ENCODE data around the gene SBNO1.
A peak's percentile ranks its signal among the peaks of the same experiment; 100 is the strongest.
"Not testable (repeated sequence)": the region's sequence is repeated elsewhere in the genome, so short reads cannot be mapped to it uniquely, and the experiment has no call there.

SBNO1 gene

DNA sequence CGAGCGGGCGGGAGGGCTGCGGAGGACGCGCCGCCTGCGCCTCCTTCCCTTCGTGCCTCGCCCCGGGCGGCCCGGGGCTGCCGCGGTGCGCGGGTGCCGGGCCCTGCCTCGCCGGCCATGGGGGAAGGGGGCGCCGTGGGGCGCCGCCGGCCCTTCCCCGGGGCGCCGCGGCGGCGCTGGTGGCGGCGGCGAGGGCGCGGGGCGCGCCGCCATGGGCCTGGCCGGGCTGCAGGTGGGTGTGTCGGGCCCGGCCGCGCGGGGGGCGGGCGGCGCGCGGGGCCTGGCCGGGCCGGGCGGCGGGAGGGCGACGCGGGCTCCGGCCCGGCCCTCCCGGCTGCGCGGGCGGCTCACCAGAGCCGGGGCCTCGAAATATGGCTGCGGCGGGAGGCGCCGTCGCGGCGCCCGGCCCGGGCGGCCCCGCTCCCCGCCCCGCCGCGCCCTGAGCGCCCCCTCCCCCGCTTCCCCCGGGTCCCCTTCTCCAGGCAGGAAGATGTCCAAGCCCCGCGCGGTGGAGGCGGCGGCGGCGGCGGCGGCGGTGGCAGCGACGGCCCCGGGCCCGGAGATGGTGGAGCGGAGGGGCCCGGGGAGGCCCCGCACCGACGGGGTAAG is 24.4 kb upstream of the SBNO1 start:
- H3K36me3 ChIP-seq (ENCODE audit: control insufficient read depth, insufficient read depth, low read length) = peaks cover 21% of the 10 kb centered on the region
- H3K27ac ChIP-seq (ENCODE audit: insufficient read depth, low read depth, low read length, poor library complexity, severe bottlenecking) = no peak overlapping the region
- H3K27me3 ChIP-seq (ENCODE audit: control insufficient read depth, insufficient read depth, low read length, poor library complexity, severe bottlenecking) = peaks cover 49% of the 10 kb centered on the region
- 1% methylated on average over 94 to 99 of the region's 102 CpGs for WGBS, 2 experiments
- peak overlapping the region; percentile 60 for H3K4me3 ChIP-seq (ENCODE audit: insufficient read depth, low read depth, low read length)
- no peaks in the 10 kb centered on the region for H3K4me1 ChIP-seq (ENCODE audit: control insufficient read depth, insufficient read depth, low read length)
- H3K9me3 ChIP-seq (ENCODE audit: control insufficient read depth, low read length) = no peaks in the 10 kb centered on the region

DNA sequence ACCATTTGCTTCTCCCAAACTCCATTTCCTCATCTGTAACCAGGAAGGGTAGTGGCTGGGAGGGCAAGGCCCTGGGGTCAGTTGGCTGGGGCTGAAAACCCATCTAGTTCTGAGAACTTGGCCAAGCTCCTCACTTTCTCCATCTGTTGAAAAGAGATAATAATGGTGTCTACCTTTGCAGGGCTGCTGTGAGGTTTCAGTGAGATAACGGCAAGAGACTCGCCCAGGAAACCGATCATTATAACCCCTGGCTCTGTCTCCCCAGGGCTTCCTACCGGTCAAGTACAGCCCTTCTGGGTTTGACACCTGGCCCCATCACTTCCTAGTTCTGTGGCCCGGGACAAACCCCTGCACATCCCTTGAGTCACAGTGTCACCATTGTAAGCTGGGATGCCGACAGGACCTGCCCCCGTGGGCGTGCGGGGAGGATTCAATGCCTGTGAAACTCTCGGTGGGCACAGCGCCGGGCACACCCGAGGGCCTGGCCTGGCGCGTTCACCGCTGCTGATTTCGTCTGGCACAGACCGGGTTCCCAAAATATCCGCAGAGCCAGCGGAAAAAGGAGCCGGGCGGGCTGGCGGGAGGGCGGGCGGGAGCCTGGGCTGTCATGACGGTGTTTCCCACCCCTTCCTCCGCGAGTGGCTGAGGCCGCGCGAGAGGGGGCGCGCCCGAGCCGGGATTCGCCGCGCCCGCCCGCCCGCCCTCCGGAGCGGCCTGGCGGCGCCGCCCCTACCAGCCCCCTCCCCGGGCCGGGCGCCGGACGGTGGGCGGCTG is 23.7 kb upstream of the SBNO1 start:
- WGBS, 2 experiments = 5% methylated on average over 52 of the region's 52 CpGs
- H3K4me3 ChIP-seq (ENCODE audit: insufficient read depth, low read depth, low read length) = peak overlapping the region; percentile 42

DNA sequence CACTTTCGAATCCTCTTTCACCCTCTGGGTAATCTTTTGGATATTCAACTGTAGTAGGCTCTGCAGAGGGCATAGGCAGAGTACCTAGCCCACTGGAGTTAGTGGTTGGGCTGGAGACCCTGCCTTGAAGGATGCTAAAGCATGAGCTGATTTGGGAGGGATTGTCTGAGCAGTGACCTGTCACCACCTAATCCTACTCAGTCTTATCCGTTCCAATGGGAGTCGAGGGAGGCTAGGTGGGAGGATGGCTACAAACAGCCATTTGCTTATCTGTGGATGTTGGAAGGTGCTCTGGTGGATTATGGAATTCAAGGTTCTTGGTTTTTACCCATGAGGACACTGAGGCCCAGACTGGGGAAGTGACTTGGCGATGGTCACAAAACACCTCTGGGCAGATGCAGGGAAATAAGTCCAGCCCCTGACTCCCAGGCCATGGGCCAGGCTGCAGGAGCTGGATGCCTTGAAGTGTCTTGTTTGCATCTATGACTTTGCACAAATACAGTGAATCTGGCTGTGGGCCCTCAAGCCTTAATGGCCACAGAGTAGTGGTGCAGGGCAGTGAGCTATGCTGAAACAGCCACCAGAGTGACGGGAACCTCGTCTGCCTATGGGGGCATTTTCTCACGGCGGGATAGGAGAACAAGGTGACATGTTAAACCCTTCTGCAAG is 23.0 kb upstream of the SBNO1 start:
- 83 to 85% methylated on average over 8 of the region's 8 CpGs for WGBS, 2 experiments
- Histone ChIP-seq H3K4me1 (ENCODE audit: control insufficient read depth, insufficient read depth, low read length) (no peaks in the 10 kb centered on the region), H3K4me3 (ENCODE audit: insufficient read depth, low read depth, low read length) (no peak overlapping the region), H3K27me3 (ENCODE audit: control insufficient read depth, insufficient read depth, low read length, poor library complexity, severe bottlenecking) (peaks cover 49% of the 10 kb centered on the region), H3K36me3 (ENCODE audit: control insufficient read depth, insufficient read depth, low read length) (peaks cover 17% of the 10 kb centered on the region), H3K27ac (ENCODE audit: insufficient read depth, low read depth, low read length, poor library complexity, severe bottlenecking) (no peak overlapping the region), H3K9me3 (ENCODE audit: control insufficient read depth, low read length) (no peaks in the 10 kb centered on the region)

More for the DNA sequence above, 23.7 kb upstream of the SBNO1 start:
- H3K27me3 ChIP-seq (ENCODE audit: control insufficient read depth, insufficient read depth, low read length, poor library complexity, severe bottlenecking) = peaks cover 49% of the 10 kb centered on the region
- H3K4me1 ChIP-seq (ENCODE audit: control insufficient read depth, insufficient read depth, low read length) = no peaks in the 10 kb centered on the region
- no peaks in the 10 kb centered on the region for H3K9me3 ChIP-seq (ENCODE audit: control insufficient read depth, low read length)
- H3K36me3 ChIP-seq (ENCODE audit: control insufficient read depth, insufficient read depth, low read length) = peaks cover 21% of the 10 kb centered on the region
- no peak overlapping the region for H3K27ac ChIP-seq (ENCODE audit: insufficient read depth, low read depth, low read length, poor library complexity, severe bottlenecking)

DNA sequence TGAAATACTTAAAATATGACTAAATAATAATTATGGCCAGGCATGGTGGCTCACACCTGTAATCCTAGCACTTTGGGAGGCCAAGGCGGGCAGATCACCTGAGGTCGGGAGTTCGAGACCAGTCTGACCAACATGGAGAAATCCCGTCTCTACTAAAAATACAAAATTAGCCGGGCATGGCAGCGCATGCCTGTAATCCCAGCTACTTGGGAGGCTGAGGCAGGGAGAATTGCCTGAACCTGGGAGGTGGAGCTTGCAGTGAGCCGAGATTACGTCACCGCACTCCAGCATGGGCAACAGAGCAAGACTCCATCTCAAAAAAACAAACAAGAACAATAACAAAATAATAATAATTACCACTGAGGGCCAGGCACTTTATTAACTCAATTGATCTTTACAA is 20.9 kb upstream of the SBNO1 start:
- H3K4me1 ChIP-seq (ENCODE audit: control insufficient read depth, insufficient read depth, low read length); H3K27ac ChIP-seq (ENCODE audit: insufficient read depth, low read depth, low read length, poor library complexity, severe bottlenecking); H3K36me3 ChIP-seq (ENCODE audit: control insufficient read depth, insufficient read depth, low read length); H3K4me3 ChIP-seq (ENCODE audit: insufficient read depth, low read depth, low read length); H3K9me3 ChIP-seq (ENCODE audit: control insufficient read depth, low read length): not testable (repeated sequence)
- 93 to 95% methylated on average over 9 of the region's 9 CpGs for WGBS, 2 experiments
- H3K27me3 ChIP-seq (ENCODE audit: control insufficient read depth, insufficient read depth, low read length, poor library complexity, severe bottlenecking) = peaks cover 49% of the 10 kb centered on the region

DNA sequence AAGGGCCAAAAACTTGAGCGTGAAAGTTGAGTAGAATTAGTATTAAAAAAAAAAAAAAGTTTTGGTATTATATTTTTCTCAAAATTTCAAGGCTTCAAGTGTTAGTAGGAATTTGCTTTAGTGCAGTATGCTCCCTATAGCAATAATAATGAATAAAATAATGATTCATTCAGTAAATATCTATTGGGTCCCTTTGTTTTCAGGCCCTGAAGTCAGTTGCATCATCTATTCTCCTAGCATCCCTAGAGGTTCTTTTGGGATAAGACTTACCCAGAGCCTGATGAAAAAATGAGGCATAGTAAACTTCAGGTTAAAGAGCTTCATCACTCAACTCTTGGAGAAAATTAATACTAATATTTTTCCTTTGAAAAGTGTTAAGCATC is 20.3 kb upstream of the SBNO1 start:
- H3K9me3 ChIP-seq (ENCODE audit: control insufficient read depth, low read length) = no peaks in the 10 kb centered on the region
- H3K4me1 ChIP-seq (ENCODE audit: control insufficient read depth, insufficient read depth, low read length) = no peaks in the 10 kb centered on the region
- peaks cover 44% of the 10 kb centered on the region for H3K27me3 ChIP-seq (ENCODE audit: control insufficient read depth, insufficient read depth, low read length, poor library complexity, severe bottlenecking)
- 17% methylated on average over 1 of the region's 1 CpG; no CpG with 5 or more reads in 1 of the 2 experiments for WGBS, 2 experiments
- H3K4me3 ChIP-seq (ENCODE audit: insufficient read depth, low read depth, low read length) = peak overlapping the region; percentile 85
- H3K27ac ChIP-seq (ENCODE audit: insufficient read depth, low read depth, low read length, poor library complexity, severe bottlenecking) = no peak overlapping the region
- no peaks in the 10 kb centered on the region for H3K36me3 ChIP-seq (ENCODE audit: control insufficient read depth, insufficient read depth, low read length)

DNA sequence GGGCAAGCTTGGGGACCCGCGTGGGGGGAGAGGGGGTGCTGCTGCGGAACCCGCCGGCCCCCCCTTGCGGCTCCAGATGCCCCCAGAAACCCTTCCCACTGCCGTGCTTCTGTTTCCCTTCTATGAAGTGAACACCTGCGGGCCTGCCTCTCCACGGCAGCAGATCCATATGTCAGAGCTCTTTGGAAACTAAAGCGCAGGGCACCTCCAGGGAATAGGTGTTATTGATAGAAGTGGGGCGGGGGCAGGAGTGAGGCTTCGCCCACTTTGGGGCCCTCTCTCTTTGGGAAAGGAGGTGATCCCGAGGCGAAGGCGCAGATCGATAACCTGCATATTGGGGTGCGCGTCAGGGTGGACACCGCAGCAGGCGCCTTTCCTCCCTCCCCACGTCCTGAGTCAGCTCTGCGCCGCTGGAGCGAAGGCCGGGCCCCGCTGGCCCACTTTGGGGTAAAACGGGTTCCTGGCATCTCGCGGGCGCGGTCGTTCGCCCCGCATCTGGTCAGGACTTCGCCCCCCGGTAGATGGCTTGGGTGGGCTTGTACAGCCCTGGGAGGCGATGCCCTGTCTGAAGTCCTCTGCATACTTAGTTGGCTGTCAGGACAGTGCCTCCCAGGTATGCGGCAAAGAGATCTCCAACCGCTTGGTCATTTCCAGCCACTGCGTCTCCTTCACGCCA is 19.8 kb upstream of the SBNO1 start:
- Histone ChIP-seq H3K4me3 (ENCODE audit: insufficient read depth, low read depth, low read length) (peak overlapping the region; percentile 85), H3K27ac (ENCODE audit: insufficient read depth, low read depth, low read length, poor library complexity, severe bottlenecking) (no peak overlapping the region), H3K27me3 (ENCODE audit: control insufficient read depth, insufficient read depth, low read length, poor library complexity, severe bottlenecking) (peaks cover 40% of the 10 kb centered on the region), H3K36me3 (ENCODE audit: control insufficient read depth, insufficient read depth, low read length) (no peaks in the 10 kb centered on the region), H3K9me3 (ENCODE audit: control insufficient read depth, low read length) (no peaks in the 10 kb centered on the region), H3K4me1 (ENCODE audit: control insufficient read depth, insufficient read depth, low read length) (no peaks in the 10 kb centered on the region)
- 2% methylated on average over 41 of the region's 41 CpGs for WGBS, 2 experiments

DNA sequence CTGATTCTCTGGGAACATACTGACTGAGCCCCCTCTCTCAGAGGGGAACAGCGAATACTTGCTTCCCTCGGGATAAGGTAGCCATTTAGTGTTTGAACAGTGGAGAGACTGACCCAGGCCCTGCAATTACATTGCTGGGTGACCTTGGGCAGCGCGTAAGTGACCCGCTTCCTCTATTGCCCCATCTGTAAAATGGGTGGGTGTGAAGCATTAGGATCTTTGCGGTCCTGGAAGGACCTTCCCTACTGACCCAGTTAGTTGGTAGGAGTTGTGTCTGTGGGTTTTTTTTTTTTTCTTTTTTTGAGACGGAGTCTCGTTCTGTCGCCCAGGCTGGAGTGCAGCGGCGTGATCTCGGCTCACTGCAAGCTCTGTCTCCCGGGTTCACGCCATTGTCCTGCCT is 18.0 kb upstream of the SBNO1 start:
- Histone ChIP-seq H3K27ac (ENCODE audit: insufficient read depth, low read depth, low read length, poor library complexity, severe bottlenecking) (no peak overlapping the region), H3K4me1 (ENCODE audit: control insufficient read depth, insufficient read depth, low read length) (no peaks in the 10 kb centered on the region), H3K36me3 (ENCODE audit: control insufficient read depth, insufficient read depth, low read length) (no peaks in the 10 kb centered on the region), H3K4me3 (ENCODE audit: insufficient read depth, low read depth, low read length) (no peak overlapping the region), H3K9me3 (ENCODE audit: control insufficient read depth, low read length) (no peaks in the 10 kb centered on the region), H3K27me3 (ENCODE audit: control insufficient read depth, insufficient read depth, low read length, poor library complexity, severe bottlenecking) (peaks cover 32% of the 10 kb centered on the region)
- 90 to 93% methylated on average over 14 of the region's 14 CpGs for WGBS, 2 experiments

DNA sequence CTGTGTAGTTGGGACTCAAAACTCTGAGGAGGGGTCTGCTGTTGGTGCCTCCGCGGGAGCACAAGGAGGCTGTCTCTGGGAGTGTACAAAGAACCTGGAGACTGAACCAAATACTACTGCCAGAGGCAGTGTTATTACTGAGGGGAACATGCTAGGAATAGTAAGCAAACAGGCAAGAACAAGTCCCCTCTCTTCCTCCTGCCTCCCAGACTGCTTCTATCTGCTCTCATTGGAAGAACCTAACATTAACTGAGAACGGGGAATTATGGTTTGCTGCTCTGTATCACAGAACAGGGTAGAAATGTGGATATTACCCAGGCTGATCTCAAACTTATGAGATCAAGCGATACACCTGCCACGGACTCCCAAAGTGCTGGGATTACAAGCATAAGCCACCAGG is 14.7 kb upstream of the SBNO1 start:
- H3K4me3 ChIP-seq (ENCODE audit: insufficient read depth, low read depth, low read length) = no peak overlapping the region
- no peaks in the 10 kb centered on the region for H3K36me3 ChIP-seq (ENCODE audit: control insufficient read depth, insufficient read depth, low read length)
- 92 to 96% methylated on average over 5 of the region's 5 CpGs for WGBS, 2 experiments
- H3K27ac ChIP-seq (ENCODE audit: insufficient read depth, low read depth, low read length, poor library complexity, severe bottlenecking) = no peak overlapping the region
- no peaks in the 10 kb centered on the region for H3K4me1 ChIP-seq (ENCODE audit: control insufficient read depth, insufficient read depth, low read length)
- peaks cover under 1% of the 10 kb centered on the region for H3K27me3 ChIP-seq (ENCODE audit: control insufficient read depth, insufficient read depth, low read length, poor library complexity, severe bottlenecking)
- no peaks in the 10 kb centered on the region for H3K9me3 ChIP-seq (ENCODE audit: control insufficient read depth, low read length)

DNA sequence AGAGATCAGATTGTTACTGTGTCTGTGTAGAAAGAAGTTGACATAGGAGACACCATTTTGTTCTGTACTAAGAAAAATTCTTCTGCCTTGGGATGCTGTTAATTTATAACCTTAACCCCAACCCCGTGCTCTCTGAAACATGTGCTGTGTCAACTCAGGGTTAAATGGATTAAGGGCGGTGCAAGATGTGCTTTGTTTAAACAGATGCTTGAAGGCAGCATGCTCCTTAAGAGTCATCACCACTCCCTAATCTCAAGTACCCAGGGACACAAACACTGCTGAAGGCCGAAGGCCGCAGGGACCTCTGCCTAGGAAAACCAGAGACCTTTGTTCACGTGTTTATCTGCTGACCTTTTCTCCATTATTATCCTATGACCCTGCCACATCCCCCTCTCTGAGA is 7.8 kb upstream of the SBNO1 start:
- WGBS, 2 experiments = 80 to 88% methylated on average over 5 of the region's 5 CpGs
- not testable (repeated sequence) for H3K27me3 ChIP-seq (ENCODE audit: control insufficient read depth, insufficient read depth, low read length, poor library complexity, severe bottlenecking); H3K9me3 ChIP-seq (ENCODE audit: control insufficient read depth, low read length); H3K27ac ChIP-seq (ENCODE audit: insufficient read depth, low read depth, low read length, poor library complexity, severe bottlenecking); H3K36me3 ChIP-seq (ENCODE audit: control insufficient read depth, insufficient read depth, low read length); H3K4me1 ChIP-seq (ENCODE audit: control insufficient read depth, insufficient read depth, low read length); H3K4me3 ChIP-seq (ENCODE audit: insufficient read depth, low read depth, low read length)

All from ectodermal cell (in vitro differentiated cells).